ENCODE measurements around the gene POC1B. TPM values are rescaled to one million over a fixed set of nuclear protein-coding genes. Genes with fewer than 3 reads are reported as not detected.

The POC1B gene
- total and polyA plus RNA-seq, 4 experiments from 2014 or later, result 19.8 to 46.3 (median 24.8) TPM

GRCh38 chr12:89370850-89371249 is 155.0 kb downstream of the POC1B start:
- Histone ChIP-seq H3K4me3 (ENCODE audit: low read length in 2 of 2) (no peak overlapping the region), H3K27me3 (ENCODE audit: insufficient read depth, low read length) (no peaks in the 10 kb centered on the region), H3K27ac (ENCODE audit: low read depth, low read length) (no peak overlapping the region), H3K9me3 (ENCODE audit: control insufficient read depth in 1 of 2, low read length in 2 of 2) (no peaks in the 10 kb centered on the region), H3K4me1 (ENCODE audit: insufficient read depth, low read length) (peaks cover 2% of the 10 kb centered on the region), H3K36me3 (ENCODE audit: insufficient read depth, low read length) (no peaks in the 10 kb centered on the region)
- CTCF ChIA-PET (ENCODE audit: partially characterized antibody), result no interaction called here
- H3K4me1 Mint-ChIP-seq, result peaks cover 2 to 6% (median 4%) of the 10 kb centered on the region in 4 donors
- no peak overlapping the region for H3K4me3 Mint-ChIP-seq
- DNase-seq, result no peak
- POLR2A ChIA-PET (ENCODE audit: partially characterized antibody), result no interaction called here
- intact Hi-C loops (cut with micrococcal nuclease), result no loop called here
- no peak overlapping the region for H3K27ac Mint-ChIP-seq
- H3K27me3 Mint-ChIP-seq, result no peaks in the 10 kb centered on the region
- H3K36me3 Mint-ChIP-seq, result no peaks in the 10 kb centered on the region
- H3K9me3 Mint-ChIP-seq, result no peaks in the 10 kb centered on the region

- no peaks in the 10 kb centered on the region for H3K36me3 Mint-ChIP-seq
- ChIA-PET CTCF (ENCODE audit: partially characterized antibody) (no interaction called here), POLR2A (ENCODE audit: partially characterized antibody) (no interaction called here)
- H3K27ac ChIP-seq (ENCODE audit: low read depth, low read length), result no peak overlapping the region
- no peak overlapping the region for H3K4me3 ChIP-seq (ENCODE audit: low read length in 2 of 2)
- no peaks in the 10 kb centered on the region for H3K27me3 ChIP-seq (ENCODE audit: insufficient read depth, low read length)
- H3K9me3 ChIP-seq (ENCODE audit: control insufficient read depth in 1 of 2, low read length in 2 of 2), result no peaks in the 10 kb centered on the region
- no peak overlapping the region for H3K27ac Mint-ChIP-seq
- no peaks in the 10 kb centered on the region for H3K27me3 Mint-ChIP-seq
- H3K4me1 ChIP-seq (ENCODE audit: insufficient read depth, low read length), result no peaks in the 10 kb centered on the region
- DNase-seq, result no peak
- intact Hi-C loops (cut with micrococcal nuclease), result no loop called here
- no peak overlapping the region for H3K4me3 Mint-ChIP-seq
- peaks cover 0 to 4% (median 0%) of the 10 kb centered on the region in 4 donors for H3K4me1 Mint-ChIP-seq
- H3K9me3 Mint-ChIP-seq, result no peaks in the 10 kb centered on the region
- H3K36me3 ChIP-seq (ENCODE audit: insufficient read depth, low read length), result no peaks in the 10 kb centered on the region
Observed at GRCh38 chr12:89370421-89370831, 155.4 kb downstream of the POC1B start.

Other genes starting within 250 kb of the POC1B start
- gene DUSP6, start 173.5 kb downstream of the POC1B start, total RNA-seq, result 1 to 10 TPM in 1 of 2 experiments, under 1 TPM in 1; 0.90 to 1.9 TPM
- gene DUSP6, start 173.5 kb downstream of the POC1B start, polyA plus RNA-seq, result 1 to 10 TPM; 1.4 to 2.2 TPM
- gene GALNT4, start 1.3 kb downstream of the POC1B start, total RNA-seq, result 1 to 10 TPM; 7.2 to 7.6 TPM
- gene GALNT4, start 1.3 kb downstream of the POC1B start, polyA plus RNA-seq, result 1 to 10 TPM; 2.8 to 3.4 TPM
- gene ATP2B1, start 182.8 kb upstream of the POC1B start, total RNA-seq, result 10 to 100 TPM; 84.2 to 86.0 TPM
- 10 to 100 TPM; 57.3 to 61.0 TPM for gene ATP2B1, start 182.8 kb upstream of the POC1B start, polyA plus RNA-seq

All from CD4-positive, alpha-beta memory T cell (primary cell).